GM12878 (cell line): ENCODE measurements around the gene TCF7.

Source experiments
- NR2F1 ChIP-seq: fragments of 450-650 bp; conservative IDR thresholded peaks from 2 replicates; pipeline ENCODE4 v1.6.1; 2017; ENCODE audit warnings: mild to moderate bottlenecking
- PAX8 ChIP-seq: fragments of 450-650 bp; IDR thresholded peaks from 2 replicates; pipeline ENCODE4 v1.6.1; 2017; ENCODE audit warnings: mild to moderate bottlenecking, moderate library complexity
- RAD51 ChIP-seq: fragments of 450-650 bp; IDR thresholded peaks from 2 replicates; pipeline ENCODE4 v1.6.1; 2016; ENCODE audit warnings: moderate library complexity, mild to moderate bottlenecking, inconsistent platforms
- TF ChIP-seq, protein P1 (sequence below): IDR thresholded peaks from 2 replicates; pipeline ENCODE4 v1.6.1; 2011; ENCODE audit warnings: low read depth, low read length, improper control_type of control experiment, borderline replicate concordance

DNA sequence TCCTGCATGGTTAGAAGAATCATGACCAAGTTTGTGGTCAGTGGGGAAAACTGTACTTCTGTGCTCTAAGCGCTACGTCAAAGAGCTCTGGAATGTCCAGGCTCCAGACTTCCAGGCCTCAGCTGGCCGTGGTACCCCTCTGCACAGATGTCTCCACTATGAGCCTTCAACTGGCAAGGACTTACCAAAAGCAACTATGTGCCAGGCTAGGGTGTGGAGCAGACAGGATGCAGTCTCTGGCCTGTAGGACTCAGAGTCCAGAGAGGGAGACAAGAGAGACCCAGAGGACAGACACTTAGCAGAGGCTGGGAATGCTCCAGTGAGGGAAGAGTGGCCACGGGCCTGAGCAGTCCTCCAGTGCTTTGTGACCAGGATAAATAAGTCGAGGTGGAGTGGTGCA is 31.0 kb upstream of the TCF7 start:
- TF ChIP-seq NR2F1 = no peak
- no peak for TF ChIP-seq RAD51
- no peak for TF ChIP-seq PAX8
- TF ChIP-seq, protein P1, sequence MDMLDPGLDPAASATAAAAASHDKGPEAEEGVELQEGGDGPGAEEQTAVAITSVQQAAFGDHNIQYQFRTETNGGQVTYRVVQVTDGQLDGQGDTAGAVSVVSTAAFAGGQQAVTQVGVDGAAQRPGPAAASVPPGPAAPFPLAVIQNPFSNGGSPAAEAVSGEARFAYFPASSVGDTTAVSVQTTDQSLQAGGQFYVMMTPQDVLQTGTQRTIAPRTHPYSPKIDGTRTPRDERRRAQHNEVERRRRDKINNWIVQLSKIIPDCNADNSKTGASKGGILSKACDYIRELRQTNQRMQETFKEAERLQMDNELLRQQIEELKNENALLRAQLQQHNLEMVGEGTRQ = no peak
